Stimulated activated naive CD8-positive, alpha-beta T cell treated with anti-CD3 and anti-CD28 coated beads, Interleukin-15, Interleukin-2, amounts not matched to agents 100 U/mL and 50 U/mL, for 24 hours (primary cell): Measurements from ENCODE around the gene HS3ST6.
"Not testable (repeated sequence)": the region's sequence is repeated elsewhere in the genome, so short reads cannot be mapped to it uniquely, and the experiment has no call there.

Experiments
- ATAC-seq: fragments of 150-1000 bp; cut with Tn5 transposase; one replicate; pipeline ENCODE4 v1.10.0; 2021
- DNase-seq: peaks from one replicate; pipeline ENCODE4 v3.0.0; 2021

The HS3ST6 gene

DNA sequence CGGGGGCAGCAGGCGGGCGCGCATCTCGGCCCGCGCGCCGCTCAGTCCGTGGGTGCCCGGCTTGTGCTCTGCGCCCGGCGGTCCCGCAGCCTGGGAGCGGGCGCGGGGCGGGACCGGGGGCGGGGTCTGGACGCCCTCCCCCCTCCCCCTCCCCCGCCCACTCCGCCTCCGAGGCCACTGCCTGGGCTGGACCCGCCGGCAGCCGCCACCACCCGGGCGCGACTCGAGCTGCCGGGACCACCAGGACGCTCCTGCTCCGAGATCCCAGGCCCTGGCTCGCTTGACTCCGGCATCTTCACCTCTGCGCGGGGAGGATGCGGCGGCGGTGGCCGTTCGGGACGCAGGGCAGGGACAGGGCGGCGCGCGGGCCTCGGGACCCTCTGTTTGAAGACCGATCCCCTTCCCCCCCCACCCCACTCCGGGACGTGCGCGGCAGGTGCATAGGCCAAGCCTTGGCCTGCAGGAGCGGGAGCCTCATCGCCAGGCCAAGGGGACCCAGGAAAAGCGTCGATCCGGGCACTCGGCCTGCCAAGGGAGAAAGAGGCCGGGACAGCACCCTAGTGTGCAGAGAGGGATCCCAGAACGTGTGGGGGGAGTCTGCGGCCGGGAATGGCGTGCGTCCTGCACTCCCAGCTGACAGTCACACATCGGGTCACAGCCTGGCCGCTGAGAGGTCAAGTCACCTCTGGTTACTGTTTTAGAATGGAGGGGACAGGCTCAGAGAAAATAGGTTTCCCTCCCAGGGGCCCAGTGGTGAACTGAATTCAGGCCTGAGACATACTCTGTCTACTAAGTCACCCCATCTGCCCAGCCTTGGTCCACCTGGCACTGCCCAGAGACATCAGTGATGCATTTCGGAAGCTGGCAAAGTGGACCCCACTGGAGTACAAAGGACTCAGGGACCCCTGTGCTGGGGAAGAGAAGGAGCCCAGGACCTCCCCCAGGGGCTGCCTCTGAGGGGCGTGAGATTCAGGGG, at the start of gene HS3ST6:
HS3ST6 (minus strand) TSS at position 65 of the 976 bp plus-strand sequence. CDS start 92 bp downstream, outside the sequence.
- no peak for DNase-seq
- no peak for ATAC-seq

DNA sequence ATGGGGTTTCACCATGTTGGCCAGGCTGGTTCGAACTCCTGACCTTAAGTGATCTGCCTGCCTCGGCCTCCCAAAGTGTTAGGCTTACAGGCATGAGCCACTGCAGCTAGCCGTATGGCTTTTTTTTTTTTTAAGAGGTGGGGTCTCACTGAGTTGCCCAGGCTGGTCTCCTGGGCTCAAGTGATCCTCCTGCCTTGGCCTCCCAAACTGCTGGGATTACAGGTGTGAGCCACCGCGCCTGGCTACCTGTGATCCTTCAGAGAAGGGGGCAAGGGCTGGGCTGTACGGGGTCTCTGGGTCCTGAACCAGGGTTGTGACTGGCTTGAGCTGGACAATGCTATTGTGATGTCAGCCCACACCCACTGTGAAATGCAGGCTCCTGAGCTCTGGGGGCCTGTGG, 48.2 kb upstream of the HS3ST6 start, which contains the start of gene RNF151:
RNF151 (plus strand) TSS at position 397 of the 400 bp plus-strand sequence. CDS start 26 bp downstream, outside the sequence.
- DNase-seq (no peak), ATAC-seq (no peak)

DNA sequence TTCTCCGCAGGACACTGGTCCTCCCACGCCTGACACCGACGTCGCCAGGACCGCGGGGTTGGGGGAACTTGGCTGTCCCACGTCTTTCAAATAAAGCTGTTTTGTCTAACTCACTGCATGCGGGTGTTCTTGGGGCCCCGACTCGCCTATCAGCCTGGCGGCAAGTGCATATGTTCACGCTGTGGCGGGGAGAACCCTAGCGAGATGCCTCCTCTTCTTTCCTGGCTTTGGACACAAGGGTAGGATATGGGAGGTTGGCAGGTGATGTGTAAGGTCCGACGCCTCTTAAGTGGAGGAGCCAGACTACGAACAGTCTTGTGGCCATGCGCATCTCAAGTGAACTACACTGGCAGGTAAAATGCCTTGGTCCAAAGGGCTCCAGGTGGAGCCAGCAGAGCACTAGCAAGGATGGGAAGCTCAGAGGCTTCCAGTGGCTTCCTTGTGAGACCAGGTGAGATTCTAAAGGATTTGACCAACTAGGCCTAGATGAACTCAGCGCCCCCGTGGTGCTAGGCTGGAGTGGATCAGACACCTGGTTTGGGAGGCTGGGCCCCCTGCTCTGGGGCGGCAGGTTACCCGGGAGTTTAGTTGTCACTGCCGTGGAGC, 47.3 kb upstream of the HS3ST6 start:
- peak; percentile 23 for DNase-seq
- ATAC-seq = no peak

DNA sequence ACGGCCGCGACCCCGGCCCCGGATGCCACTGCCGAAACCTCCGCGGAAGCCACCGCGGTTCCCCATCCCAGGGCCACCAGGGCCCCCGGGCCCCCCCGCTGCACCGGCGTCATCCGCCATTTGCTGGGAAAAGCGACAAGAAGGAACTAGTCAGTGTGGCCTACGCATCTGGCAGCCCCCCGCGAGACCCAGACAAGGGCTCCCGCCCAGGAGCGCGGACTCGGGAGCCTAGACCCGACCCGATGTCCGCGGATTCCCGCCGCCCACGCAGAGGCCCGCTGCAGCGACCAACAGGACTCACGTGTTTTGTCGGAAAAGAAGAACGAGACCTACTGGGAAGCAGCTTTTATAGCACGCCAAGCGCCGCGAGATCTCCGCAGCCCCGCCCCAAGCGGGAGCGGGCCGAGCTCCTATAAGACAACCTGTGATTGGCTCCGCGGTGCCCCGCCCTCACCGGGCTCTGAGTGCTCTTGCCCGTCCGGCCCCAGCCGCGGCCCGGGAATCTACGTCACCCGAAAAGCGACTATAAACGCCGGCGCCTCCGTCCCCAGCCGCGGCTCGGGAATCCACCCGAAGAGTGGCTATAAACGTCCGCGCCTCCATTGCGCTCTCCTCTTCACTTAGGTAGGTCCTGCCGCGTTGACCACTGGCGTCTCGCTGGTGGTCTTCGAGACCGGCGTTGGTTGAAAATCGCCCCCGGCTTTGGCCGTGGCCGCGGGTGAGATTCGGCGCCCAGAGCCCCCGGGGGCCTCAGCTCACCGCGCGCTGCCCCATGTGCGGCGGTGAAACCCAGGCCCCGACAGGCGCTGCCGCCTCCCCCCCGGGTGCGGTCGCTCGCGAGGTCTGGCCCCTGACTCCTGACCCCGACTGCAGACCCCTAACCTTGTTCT, 46.5 kb upstream of the HS3ST6 start, which contains the start of gene RPS2:
RPS2 (minus strand) TSS at position 321 of the 890 bp plus-strand sequence; CDS start at position 120, 201 bp downstream.
- peak; percentile 99 for DNase-seq

DNA sequence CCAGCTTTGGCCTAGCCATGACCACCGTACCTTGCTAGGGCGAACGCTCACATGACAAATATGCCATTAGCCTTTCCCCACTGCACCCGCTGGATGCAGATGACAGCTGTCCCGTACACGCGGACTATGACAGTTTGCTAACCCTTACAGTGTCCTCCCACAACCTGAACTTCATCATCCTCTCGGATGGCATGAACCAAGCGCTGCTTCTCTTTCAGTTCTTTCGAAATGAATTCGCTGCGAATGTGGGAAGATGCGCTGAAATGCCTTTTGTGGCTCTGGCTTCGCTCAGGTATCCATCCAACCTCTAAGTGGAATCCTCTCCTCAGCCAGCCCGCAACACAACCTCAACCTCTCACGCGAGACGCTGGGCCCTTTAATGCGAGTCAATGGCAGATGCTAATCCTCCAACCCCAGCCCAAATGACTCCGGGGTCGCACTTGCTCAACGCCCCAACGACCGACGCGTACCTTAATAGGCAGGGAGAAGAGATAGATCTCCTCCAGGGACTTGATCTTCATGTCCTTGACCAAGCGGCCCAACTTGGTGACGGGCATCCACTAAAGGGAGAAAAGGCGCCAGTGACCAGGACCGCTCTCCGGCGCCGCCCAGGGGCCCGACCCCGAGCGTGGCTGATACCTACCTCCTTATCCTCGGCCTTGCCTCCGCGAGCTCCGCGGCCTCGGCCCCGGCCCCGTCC, 45.7 kb upstream of the HS3ST6 start:
- ATAC-seq = peak; percentile 0

More for the DNA sequence above, 46.5 kb upstream of the HS3ST6 start, which contains the start of gene RPS2:
- peak; percentile 85 for ATAC-seq

DNA sequence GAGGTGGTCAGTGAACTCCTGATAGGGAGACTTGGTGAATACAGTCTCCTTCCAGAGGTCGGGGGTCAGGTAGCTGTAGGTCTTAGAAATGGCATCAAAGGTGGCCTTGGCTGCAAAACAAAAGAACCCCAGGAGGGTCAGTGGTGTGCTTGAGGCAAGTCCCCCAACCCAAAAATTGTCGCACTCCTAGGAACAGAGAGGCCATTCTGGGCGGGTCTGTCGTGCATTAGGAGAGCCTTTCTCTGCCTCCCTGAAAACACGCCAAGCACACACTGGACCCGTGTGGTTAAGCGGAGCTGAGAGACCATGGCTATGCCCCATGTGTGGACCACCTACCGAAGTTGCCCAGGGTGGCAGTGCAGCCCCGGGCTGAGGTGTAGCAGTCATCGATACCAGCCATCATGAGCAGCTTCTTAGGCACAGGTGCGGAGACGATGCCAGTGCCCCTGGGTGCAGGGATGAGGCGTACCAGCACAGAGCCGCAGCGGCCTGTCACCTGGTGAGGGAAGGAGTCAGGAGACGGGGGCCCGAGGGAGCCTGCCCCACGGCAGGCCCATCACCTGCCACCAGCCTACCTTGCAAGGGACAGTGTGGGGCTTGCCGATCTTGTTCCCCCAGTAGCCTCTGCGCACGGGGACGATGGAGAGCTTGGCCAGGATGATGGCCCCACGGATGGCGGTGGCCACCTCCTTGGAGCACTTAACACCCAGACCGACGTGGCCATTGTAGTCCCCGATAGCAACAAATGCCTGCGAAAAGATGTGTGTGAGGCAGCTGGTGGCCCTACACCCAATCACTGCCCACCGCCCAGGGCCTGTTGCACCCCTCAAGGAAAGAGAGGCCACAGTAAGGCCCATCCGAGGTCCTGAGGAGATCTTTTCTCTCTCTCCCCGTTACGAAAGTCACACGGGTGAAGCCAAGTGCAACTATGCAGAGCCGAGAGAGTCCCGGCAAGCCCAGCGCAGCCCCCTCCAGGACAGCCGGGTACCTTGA, 44.2 kb upstream of the HS3ST6 start:
- not testable (repeated sequence) for DNase-seq, ATAC-seq

More for the DNA sequence above, 45.7 kb upstream of the HS3ST6 start:
- DNase-seq = peak; percentile 43

DNA sequence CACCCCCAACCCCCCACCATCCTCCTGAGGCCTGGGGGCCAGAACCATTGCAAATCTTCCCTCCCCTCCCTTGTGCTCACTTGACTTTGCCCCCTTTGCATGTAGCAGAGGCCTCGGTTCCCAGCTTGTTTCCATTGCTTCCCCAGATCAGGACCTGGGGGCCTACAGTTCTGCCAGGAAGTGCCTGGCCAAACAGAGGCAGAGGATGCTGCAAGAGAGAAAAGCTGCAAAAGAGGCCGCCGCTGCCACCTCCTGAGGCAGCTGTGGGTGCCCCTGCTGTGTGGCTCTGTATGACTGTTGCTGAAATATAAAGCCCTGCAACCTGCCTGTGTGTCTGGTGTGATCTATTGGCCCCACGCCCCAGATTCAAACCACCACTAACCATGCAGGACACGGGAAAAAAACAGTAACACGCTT, 43.4 kb upstream of the HS3ST6 start:
- peak; percentile 49 for DNase-seq
- ATAC-seq = no peak

DNA sequence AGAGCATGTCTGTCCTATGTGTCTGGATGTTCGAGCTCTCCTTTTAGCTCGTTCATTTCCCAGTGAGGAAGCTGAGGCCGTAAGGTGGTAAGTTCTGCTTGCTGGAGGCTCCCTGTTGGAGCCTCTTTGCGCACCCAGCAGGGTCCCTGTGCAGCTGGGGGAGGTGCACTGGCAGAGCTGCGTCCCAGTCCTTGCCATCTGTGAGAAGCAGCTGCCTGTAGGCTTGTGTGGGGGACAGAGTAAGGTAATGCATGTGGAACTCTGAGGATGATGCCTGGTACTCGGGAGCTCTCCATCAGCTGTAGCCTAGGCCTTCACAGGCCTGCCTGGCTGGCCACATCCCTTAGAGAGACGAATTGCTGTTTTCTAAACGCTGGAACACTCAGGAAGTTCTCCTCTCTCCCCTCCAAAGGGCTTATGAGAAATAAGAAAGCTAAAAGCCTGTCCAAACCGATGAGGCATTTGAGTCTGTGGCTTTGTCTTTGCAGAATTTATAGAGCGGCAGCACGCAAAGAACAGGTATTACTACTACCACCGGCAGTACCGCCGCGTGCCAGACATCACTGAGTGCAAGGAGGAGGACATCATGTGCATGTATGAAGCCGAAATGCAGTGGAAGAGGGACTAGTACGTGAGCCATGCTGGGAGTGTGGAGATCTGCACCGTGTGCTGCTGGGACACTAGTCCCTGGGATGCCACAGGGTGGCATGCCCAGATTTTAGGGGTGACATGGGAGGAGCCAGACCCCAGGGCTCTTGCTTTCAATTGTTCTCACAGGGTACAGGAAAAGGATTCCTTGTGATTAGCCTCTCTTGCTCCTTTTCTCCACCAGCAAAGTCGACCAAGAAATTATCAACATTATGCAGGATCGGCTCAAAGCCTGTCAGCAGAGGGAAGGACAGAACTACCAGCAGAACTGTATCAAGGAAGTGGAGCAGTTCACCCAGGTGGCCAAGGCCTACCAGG, 42.7 kb upstream of the HS3ST6 start:
- peak; percentile 21 for ATAC-seq
- DNase-seq = peak; percentile 67

DNA sequence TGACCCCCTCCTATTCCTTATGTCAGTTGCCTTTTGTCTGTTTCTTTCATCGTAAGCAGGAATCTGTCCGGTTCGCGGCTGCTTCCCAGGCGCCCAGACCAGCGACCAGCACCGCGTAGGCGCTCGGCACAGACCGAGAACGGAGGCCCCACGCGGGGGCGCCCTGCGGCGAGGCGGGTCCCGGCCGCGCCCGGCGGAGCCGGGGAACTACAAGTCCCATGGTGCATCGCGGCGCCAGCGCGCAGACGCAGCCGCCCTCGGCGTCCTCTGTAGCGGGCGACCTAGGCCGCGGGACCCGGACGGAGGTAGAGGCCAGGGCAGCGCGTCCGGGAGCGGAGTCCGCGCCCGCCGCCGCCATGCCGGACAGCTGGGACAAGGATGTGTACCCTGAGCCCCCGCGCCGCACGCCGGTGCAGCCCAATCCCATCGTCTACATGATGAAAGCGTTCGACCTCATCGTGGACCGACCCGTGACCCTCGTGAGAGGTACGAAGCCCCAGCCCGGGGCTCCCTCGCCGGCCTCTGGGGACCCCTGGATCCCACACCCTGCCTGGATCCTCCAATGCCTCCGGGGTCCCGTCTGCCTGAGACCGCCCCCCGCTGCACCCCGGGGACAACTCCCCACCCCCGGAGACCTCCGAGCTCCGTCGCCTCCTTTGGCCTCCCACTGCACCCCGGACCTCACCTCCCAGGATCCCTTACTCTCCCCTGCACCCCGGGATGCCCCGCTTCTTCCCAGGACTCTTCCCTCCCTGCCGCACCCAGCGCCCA, 41.2 kb upstream of the HS3ST6 start, which contains the start of gene NDUFB10:
NDUFB10 (plus strand) TSS at position 270 of the 771 bp plus-strand sequence; CDS start at position 357, 87 bp downstream.
- ATAC-seq (peak; percentile 75), DNase-seq (peak; percentile 97)

DNA sequence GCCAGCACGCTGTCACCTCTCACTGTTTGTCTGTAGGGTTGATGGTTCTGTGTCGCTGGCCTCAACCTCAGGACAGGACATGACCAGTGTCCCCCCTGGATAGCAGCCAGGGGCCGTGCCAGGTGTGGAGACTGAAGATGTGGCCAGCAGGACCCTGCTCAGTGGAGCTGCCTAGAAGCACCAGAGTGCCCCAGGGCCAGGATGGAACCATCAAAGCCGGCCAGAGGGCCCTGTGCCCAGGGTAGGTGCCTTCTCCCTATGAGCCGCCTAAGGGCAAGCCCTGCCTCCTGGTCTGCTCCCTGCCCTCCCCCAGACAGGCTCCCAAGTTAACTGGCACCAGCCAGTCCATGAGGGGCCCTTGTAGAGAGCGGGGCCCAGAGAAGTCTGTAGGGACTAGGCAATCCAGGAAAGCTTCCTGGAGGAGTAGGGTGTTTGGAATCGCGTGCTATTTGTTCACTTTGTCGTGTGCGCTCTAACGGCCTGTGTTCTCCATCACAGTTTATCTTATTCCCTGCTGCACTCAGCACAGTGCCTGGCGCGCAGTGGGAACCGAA, 40.6 kb upstream of the HS3ST6 start:
- no peak for DNase-seq
- no peak for ATAC-seq

DNA sequence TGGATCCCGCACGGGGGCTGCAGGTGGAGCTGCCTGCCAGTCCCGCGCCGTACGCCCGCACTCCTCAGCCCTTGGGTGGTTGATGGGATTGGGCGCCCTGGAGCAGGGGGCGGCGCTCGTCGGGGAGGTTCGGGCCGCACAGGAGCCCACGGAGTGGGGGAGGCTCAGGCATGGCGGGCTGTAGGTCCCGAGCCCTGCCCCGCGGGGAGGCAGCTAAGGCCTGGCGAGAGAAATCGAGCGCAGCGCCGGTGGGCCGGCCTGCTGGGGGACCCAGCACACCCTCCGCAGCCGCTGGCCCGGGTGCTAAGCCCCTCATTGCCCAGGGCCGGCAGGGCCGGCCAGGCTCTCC, 39.9 kb upstream of the HS3ST6 start:
- not testable (repeated sequence) for DNase-seq, ATAC-seq

DNA sequence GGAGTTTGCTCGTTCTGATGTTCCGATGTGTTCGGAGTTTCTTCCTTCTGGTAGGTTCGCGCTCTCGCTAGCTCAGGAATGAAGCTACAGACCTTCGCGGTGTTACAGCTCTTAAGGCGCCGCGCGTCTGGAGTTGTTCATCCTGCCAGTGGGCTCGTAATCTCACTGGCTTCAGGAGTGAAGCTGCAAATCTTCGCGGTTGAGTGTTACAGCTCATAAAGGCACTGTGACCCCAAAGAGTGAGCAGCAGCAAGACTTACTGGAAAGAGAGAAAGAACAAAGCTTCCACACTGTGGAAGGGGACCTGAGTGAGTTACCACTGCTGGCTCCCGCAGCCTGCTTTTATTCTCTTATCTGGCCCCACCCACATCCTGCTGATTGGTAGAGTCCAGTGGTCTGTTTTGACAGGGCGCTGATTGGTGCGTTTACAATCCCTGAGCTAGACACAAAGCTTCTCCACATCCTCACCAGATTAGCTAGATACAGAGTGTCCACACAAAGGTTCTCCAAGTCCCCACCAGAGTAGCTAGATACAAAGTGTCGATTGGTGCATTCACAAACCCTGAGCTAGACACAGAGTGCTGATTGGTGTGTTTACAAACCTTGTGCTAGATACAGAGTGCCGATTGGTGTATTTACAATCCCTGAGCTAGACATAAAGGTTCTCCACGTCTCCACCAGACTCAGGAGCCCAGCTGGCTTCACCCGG, 39.4 kb upstream of the HS3ST6 start:
- not testable (repeated sequence) for DNase-seq, ATAC-seq

DNA sequence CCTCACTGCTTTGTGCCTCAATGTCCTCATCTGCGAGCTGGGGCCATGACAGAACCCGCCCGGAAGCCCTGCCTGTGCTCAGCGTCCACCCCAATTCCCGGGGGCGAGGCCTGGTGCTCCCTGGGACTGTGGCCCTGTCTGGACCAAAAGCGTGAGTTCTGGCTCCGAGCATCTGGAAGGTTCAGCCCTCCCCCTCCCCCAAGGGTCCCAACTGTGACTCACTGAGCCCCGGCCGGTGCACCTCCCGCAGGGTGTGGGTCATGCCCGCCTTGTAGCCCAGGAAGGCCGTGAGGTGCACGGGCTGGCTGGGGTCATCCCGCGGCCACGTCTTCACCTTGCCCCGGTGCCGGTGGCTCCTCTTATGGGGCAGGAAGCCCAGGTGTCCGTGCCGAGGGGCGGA, 35.5 kb upstream of the HS3ST6 start:
- no peak for ATAC-seq
- DNase-seq = no peak

DNA sequence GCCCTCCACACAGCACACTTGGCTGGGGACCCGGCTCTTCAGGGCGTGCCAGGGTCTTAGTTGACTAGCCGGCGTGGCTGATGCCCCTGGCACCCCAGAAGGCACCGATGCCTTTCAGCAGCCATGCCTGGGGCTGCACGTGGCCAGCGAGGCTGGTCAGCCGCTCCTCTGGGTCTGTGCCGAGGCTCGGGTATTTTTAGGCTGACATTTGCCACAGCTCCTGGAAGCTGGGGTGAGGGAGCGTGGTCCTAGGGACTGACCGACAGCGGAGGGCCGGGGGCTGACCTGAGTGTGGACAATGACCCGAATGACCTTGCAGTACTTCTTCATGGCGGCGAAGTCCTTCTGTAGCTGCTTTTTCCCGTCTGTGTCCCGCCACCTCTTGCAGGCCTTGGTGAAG, 32.3 kb upstream of the HS3ST6 start:
- ATAC-seq (no peak), DNase-seq (no peak)

DNA sequence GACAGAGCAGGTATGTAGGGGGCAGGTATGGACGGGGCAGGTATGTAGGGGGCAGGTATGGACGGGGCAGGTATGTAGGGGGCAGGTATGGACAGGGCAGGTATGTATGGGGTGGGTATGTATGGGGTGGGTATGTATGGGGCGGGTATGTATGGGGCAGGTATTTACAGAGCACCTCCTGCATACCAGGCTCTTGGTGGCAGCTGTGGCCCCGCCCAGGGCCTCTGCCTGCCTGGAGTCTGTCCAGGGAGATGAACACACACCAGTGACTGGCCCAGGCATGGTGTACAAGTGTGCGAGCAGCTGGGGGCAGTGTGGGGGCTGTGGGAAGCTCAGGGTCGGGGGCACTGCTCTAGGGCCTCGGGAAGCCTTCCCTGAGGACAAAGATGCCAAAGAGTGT, 31.8 kb upstream of the HS3ST6 start:
- DNase-seq = no peak
- no peak for ATAC-seq

DNA sequence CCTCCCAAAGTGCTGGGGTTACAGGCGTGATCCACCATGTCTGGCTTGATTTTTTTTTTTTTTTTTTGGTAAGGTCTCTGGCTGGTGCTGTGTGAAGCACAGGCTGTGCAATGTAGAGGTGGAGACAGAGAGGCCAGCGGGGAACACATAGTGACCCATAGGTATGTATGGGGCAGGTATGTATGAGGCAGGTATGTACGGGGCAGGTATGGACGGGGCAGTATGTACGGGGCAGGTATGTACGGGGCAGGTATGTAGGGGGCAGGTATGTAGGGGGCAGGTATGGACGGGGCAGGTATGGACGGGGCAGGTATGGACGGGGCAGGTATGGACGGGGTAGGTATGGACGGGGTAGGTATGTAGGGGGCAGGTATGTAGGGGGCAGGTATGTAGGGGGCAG, 31.3 kb upstream of the HS3ST6 start:
- DNase-seq (no peak), ATAC-seq (no peak)

DNA sequence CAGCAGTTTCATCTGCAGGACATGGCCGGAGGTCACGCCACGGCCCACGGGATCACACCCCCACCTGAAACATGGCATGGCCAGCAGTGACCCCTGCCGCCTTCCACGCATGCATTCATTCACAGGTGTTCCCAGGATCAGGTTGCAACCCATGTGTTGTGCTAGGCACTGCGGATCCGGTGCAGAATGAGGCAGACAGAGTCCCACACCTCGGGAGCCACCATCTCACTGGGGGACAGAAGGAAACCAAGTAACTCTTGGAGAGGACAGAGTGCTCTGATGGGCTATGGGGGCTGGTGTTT, 29.1 kb upstream of the HS3ST6 start:
- DNase-seq = no peak
- ATAC-seq = no peak
